Subcutaneous adipose tissue (tissue), 4 donors: ENCODE measurements around the gene KCNMB2. TPM values are rescaled to one million over a fixed set of nuclear protein-coding genes. Genes with fewer than 3 reads are reported as not detected.

Source experiments
- total RNA-seq, 4 donors: library from RNA; depleted of rRNA; stranded (reverse); fragments of >200 nt; gene quantifications; one replicate each; pipeline ENCODE4 v1.1.0, GENCODE V29; 2016
- TF ChIP-seq, protein P1 (sequence below): fragments of 450-650 bp; IDR thresholded peaks from one replicate; pipeline ENCODE4 v1.5.1; 2016; ENCODE audit warnings: low read depth, mild to moderate bottlenecking, control low read depth, antibody characterized with exemption, moderate library complexity

KCNMB2 gene
- total RNA-seq, 4 donors from 2014 or later, result not detected

DNA sequence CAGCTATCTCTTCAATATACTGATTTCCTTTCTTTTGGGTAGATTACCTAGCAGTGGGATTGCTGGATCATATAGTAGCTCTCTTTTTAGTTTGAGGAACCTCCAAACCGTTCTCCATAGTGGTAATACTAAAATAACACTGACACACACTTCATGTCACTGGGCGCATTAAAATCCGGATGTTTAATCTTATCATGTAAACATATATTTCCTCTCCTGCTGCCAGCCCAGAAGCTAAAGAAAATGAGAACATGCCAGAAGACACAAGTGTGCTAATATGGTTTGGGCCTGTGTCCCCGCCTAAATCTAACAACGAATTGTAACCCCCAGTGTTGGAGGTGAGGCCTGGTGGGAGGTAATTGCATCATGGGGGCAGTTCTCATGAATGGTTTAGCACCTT, 23.6 kb upstream of the KCNMB2 start:
- TF ChIP-seq, protein P1, sequence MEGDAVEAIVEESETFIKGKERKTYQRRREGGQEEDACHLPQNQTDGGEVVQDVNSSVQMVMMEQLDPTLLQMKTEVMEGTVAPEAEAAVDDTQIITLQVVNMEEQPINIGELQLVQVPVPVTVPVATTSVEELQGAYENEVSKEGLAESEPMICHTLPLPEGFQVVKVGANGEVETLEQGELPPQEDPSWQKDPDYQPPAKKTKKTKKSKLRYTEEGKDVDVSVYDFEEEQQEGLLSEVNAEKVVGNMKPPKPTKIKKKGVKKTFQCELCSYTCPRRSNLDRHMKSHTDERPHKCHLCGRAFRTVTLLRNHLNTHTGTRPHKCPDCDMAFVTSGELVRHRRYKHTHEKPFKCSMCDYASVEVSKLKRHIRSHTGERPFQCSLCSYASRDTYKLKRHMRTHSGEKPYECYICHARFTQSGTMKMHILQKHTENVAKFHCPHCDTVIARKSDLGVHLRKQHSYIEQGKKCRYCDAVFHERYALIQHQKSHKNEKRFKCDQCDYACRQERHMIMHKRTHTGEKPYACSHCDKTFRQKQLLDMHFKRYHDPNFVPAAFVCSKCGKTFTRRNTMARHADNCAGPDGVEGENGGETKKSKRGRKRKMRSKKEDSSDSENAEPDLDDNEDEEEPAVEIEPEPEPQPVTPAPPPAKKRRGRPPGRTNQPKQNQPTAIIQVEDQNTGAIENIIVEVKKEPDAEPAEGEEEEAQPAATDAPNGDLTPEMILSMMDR, result no peak

DNA sequence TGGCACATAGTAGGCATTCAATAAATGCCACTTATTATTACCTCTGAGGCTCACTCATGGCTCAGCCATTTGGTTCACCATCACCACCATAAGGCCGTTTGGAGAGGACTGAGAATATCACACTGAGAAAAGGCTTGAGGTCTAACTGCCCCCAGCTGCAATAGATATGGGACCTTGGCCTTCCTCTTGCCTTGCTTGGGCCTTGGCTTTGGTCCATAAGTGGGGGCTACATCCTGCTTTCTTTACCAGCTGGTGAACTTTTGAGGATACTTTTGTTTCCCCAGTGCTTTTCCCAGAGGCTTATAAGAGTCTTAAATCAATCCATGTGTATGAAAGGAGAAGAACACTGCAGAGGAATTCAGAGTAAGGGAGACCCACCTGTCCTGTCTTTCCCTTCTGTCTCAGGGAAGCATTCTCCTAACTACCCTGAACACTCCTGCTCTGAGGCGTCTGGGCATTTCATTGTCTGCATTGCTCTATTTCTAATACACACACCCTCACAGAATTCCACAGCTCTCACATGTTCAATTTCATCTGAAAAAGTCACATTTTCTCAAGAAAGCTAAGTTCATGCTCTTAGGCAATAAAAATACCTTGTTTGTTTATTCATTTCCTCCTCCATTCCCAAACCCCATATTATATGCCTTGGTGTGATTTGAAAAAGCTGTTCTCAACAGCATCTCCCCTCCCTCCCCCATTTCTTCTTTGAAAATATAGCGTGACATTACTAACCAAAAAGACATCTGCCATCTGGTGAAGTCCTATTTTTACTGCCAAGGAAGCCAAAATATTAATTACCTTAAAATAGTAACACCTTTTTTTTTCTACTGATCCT, 22.5 kb upstream of the KCNMB2 start:
- TF ChIP-seq, protein P1, result no peak

DNA sequence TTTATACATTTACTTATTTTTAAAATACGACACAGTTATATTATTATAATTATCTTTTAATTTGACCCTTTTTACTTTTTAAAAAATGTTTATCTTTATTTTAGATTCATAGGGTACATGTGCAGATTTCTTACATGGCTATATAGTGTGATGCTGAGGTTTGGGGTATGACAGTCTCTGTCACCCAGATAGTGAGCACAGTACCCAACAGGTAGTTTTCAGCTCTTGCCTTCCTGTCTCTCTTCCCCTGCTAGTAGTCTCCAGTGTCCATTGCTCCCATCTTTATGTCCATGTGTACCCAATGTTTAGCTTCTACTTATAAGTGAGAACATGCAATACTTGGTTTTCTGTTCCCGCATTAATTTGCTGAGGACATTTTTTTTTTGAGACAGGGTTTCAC, 21.8 kb upstream of the KCNMB2 start:
- TF ChIP-seq, protein P1, result no peak

DNA sequence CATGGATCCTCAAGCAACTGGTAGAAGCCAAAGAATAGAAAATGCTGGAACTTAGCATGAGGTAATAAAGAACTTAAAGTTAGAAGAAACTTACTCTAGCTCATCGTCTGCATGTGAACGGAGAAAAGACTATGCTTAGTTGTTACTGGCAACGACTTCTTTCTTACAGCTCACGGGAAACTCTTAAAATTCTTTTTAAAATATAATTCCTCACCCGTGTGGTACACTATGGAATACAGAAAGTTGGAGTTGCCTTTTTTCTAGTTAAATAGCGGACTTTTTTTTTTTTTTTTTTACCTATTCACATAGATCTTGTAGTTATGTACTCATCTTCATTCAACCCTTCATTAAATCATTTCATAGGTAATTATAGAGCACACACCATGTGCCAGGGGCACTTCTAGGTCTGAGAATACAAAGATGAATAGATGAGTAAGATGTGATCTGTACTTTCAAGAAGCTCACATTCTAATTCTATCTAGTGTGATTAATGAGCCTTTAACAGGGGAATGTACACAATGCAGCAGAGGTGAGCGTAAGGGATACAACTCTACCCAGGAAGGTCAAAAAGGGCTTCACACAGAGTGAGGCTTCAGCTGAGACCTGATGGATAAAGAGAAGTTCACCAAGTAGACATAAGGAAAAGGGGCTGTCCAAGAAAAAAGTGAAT, 18.4 kb upstream of the KCNMB2 start:
- TF ChIP-seq, protein P1, result no peak

DNA sequence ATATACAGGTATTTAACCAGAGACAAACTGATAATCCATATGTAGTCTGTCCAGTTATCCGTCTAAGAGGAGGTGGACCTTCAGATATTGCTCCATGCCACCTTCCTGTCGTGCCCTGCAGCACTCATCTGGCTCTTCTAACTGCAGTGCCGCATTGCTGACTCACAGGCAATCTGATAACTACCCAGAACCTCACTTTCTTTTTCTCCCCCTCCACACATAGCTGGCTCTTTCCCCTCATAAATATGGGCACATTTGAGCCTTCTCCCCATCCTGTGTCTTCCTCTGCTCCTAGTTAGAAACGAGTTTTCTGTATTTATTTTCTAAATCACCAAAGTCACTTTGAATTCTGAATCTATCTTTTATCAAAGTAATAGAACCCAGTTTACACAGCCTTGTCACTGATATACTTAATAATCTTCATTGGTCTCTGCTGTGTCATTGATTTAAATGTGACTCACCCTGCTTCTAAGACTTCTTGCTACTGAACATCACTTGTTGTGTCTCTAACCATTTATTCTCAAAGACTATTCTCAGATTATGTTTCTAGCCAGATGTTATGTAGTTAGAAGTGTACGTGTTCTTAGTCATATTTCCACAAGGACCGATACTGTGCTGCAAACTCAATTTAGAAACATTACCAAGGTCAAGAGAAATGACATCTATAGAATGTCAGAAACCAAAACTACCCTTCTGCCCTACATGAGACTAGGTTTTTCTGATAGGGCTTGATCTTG, 17.4 kb upstream of the KCNMB2 start:
- TF ChIP-seq, protein P1, result no peak

DNA sequence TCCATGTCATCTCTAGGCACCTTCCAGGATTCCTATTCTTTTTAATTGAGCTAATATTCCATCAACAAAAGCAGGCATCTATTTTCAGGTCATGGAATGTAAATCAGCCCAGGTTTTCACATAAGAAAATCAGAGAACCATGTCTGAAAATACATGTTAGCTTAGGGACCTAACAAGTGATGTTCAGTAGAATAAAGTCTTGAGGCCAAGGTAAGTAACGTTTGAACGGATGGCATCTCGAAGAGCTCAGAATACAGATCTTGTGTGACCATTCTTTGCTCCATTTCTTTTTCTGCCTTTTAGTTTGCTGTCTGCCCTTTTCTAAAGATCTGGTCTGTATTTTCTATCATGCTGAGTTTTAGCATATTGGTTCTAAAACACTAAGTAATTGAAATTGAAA, 16.5 kb upstream of the KCNMB2 start:
- TF ChIP-seq, protein P1, result no peak

DNA sequence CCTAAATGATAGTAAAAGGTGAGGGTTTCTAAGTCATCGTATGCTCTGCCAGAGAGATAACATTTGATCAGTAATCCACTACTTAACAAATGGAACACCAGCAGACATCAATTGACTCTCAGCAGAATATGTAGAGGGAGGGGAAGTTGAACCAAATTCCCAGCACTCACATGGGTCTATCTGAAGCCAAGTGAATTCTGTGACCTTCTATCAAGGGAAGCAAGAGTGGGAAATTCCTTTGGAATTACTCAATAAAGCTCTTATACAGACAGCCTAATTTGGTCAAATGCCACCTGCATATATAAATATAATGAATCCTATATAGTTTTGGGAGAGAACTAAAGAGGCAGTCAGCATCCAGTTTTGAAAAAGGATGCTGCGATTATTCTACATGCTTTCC, 15.8 kb upstream of the KCNMB2 start:
- TF ChIP-seq, protein P1, result no peak
